DMS53 (cell line): ENCODE measurements around the gene OLFM1.

ENCODE experiments used
- DNase-seq: peaks from one replicate; lab custom pipeline; 2025; lab: John Stamatoyannopoulos, UW

The OLFM1 gene

DNA sequence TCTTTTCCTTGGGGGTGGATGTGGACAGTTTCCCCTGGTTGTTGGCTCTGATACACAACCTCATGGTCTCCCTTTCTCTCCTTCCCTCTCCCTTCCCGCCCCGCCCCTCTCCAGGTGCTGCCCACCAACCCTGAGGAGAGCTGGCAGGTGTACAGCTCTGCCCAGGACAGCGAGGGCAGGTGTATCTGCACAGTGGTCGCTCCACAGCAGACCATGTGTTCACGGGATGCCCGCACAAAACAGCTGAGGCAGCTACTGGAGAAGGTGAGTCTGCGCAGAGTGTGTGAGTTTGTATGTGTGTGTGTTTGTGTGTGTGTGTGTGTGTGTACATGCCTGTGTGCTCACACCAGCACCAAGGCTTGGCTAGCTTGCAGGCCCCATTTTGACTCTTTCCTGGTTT, 2.6 kb downstream of the OLFM1 start:
- no peak for DNase-seq

DNA sequence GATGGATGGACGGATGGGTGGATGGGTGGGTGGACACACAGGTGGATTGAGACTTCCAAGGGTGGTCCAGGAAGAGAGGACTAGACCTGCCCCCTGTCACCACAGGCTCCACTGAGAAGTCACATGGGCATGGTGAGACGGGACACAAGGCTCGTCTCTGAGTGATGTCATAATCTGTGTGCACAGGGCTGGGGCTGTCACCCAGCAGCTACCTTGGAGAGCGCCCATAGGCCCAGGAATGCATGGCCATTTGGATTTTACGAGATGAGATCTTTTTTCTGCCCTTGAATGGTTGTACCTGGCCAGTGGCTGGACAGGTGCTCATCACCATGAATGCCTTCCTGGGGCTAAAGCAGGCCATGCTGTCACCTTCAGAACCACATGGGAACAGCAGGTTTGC, 3.1 kb downstream of the OLFM1 start:
- no peak for DNase-seq

- no peak for DNase-seq
Observed at GRCh38 chr9:135091545-135091944, 4.1 kb downstream of the OLFM1 start.

- no peak for DNase-seq
Observed at GRCh38 chr9:135093111-135093510, 5.6 kb downstream of the OLFM1 start.

DNA sequence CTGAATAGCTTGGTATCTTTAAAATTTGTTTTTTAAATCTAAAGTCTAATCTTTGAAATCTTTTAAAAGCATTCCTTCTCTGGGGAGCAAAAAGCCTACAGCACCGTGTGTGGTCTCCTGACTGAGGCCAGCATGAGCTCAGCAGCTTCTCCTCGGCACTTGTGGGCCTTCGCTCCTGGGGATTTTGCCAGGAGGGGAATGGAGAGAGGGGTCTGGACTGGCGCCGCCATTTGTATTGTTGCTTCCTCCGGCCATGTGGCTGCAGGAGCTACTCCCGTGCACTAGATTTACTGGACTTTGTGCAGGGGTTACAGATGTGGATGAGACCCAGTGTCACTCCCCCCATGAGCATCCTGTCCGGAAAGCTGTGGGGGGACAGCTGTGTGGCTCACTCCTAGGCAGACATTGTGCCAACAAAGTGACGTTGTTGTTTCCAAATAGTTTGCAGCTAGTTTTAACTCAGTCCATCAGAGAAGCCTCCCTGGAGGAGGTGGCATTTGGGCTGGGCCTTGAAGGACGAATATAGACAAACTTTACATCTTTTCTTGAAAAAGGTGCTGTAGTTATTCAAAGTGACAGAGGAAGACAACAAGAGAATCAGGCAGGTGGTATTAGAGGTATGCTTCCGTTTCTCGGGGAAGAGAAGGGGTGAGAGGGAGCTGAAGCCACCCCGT, 6.6 kb downstream of the OLFM1 start:
- DNase-seq = no peak

GRCh38 chr9:135095470-135096407, 8.3 kb downstream of the OLFM1 start:
- peak; percentile 16 for DNase-seq

- no peak for DNase-seq
Observed at GRCh38 chr9:135096408-135096895, 9.0 kb downstream of the OLFM1 start.

- DNase-seq = peak; percentile 22
Observed at GRCh38 chr9:135098400-135099105, 11.1 kb downstream of the OLFM1 start.

GRCh38 chr9:135099574-135099973, 12.1 kb downstream of the OLFM1 start:
- DNase-seq = no peak

GRCh38 chr9:135100241-135100681, 12.8 kb downstream of the OLFM1 start:
- no peak for DNase-seq

DNA sequence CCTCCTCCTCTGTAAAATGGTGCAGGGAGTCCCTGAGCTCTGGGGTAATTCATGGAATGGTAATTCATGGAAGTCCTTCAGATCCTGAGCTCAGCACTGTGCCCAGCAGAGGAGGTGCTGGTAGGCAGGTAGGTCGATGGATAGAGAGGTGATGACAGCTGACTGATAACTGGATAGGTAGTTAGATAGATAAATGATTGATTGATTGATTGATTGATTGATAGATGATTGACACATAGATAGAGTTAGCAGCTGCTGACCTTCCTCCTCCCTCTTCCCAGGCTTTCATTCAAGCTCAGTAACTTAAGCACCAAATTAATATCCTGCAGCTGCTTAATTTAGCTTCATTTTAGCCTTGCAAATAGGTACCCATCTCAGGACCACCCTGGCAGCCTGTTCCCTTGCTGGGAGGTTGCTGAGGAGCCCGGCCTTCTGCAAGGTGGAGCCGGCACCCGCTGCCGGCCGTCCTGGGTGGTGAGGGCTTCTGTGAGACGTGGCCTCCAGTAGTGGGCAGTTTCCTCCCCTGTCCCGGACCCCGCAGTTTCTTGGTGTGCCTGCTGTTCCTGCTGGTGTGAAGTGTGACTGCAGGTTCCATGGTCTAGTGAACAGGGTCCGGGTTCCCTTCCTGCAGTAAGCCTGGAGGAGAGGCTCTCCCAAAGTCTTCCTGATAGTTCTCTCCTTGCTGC, 13.4 kb downstream of the OLFM1 start:
- no peak for DNase-seq

- DNase-seq = no peak
Observed at GRCh38 chr9:135101486-135101885, 14.0 kb downstream of the OLFM1 start.

DNA sequence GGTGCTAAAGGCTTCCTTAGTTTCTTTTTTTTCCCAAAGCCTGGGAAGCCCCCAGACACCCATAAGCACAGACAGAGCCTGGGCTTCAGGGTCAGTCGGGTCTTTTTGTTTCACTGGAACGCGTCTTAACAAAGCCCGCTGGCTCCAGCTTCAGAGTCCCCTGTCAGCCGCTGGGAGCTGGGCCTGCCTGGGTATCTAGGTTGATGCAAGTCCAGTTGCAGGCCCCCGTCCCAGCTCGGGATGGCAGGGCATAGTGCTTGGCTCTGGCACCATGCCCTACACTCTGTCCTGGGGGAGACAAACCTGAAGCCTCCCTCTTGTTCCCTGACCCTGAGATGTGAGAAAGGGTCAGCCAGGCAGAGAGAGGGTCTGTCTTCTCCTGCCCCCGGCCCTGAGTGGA, 14.5 kb downstream of the OLFM1 start:
- DNase-seq = no peak

GRCh38 chr9:135102331-135102730, 14.9 kb downstream of the OLFM1 start:
- no peak for DNase-seq

- no peak for DNase-seq
Observed at GRCh38 chr9:135103001-135103446, 15.6 kb downstream of the OLFM1 start.

GRCh38 chr9:135103931-135104639, 16.6 kb downstream of the OLFM1 start:
- DNase-seq = no peak

- no peak for DNase-seq
Observed at GRCh38 chr9:135104761-135105160, 17.3 kb downstream of the OLFM1 start.

GRCh38 chr9:135105211-135105745, 17.8 kb downstream of the OLFM1 start:
- DNase-seq = no peak

GRCh38 chr9:135105938-135106491, 18.5 kb downstream of the OLFM1 start:
- no peak for DNase-seq

GRCh38 chr9:135106551-135107270, 19.2 kb downstream of the OLFM1 start:
- no peak for DNase-seq
